Sciatic nerve (tissue), 2 donors: ENCODE measurements around the gene AACS. TPM values are rescaled to one million over a fixed set of nuclear protein-coding genes. Genes with fewer than 3 reads are reported as not detected.
A peak's percentile ranks its signal among the peaks of the same experiment; 100 is the strongest.

ENCODE experiments used
- ATAC-seq: fragments of 200-7000 bp; cut with Tn5 transposase; one replicate; pipeline ENCODE4 v1.9.1; 2020; ENCODE audit warnings: mild to moderate bottlenecking, moderate library complexity
- DNase-seq: peaks from one replicate; pipeline ENCODE4 v3.0.0-alpha.2; 2020; ENCODE audit warnings: low spot score
- intact Hi-C: fragments of 100-400 bp; cut with DNase I; formaldehyde crosslinking; loops from one replicate; pipeline ENCODE4 v1.14.2; 2022
- total RNA-seq: library from RNA; stranded (reverse); fragmentation: NEBNext Ultra II Directional; extraction: Animal tissue kit (Norgen Biotek cat#: 25700); gene quantifications from one replicate; pipeline ENCODE4 v1.2.1, GENCODE V29; 2021
- donor health status: DM: no; HTN: no; CAD: no.
- donor health status: DM: no; HTN: no; CAD: no.

AACS gene
- total RNA-seq, 1 donor from 2014 or later, result 19.6 TPM

DNA sequence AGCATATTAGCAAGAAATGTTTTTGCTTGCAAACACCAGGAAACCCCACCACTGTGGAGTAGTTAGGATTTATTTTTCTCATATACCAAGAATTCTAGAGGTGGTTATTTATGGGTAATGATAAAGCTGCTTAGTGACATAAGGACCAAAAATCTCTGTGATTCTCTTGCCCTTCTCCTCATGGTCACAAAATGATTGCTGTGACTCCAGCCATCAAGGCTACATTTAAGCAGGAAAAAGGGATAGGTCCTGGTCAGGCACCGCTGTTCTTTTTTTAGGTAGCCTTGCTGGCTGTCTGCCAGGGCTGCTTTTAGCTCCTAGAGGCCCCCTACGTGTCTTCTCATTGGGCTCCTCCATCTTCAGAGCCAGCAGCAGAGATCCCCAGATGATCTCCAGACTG is 104.2 kb downstream of the AACS start:
- intact Hi-C loops, result loop anchor here (10.0 kb wide), 1 partner anchor 995 kb away; no protein-coding TSS in a partner anchor
- DNase-seq (no peak), ATAC-seq (no peak)

DNA sequence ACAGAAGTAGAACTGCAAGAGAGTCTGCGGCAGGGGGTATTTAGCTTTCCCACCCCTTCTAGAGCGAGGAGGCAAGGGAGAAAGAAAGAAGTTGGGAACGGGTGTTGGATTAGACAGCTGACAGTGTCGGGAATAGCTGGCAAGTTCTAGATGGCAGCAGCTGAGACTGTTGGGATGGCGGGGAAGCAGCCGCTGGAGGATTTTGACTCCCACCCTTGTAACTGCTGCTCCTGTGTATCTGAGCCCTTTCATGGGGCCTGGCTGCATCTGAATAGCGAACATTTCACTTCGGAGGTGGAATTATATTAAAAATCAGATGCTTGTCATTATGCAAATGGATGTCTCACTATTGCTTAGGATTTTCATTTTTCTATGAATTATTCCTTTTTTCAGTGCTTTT is 104.6 kb downstream of the AACS start:
- DNase-seq, result no peak
- intact Hi-C loops, result loop anchor here (10.0 kb wide), 1 partner anchor 995 kb away; no protein-coding TSS in a partner anchor
- ATAC-seq, result no peak

DNA sequence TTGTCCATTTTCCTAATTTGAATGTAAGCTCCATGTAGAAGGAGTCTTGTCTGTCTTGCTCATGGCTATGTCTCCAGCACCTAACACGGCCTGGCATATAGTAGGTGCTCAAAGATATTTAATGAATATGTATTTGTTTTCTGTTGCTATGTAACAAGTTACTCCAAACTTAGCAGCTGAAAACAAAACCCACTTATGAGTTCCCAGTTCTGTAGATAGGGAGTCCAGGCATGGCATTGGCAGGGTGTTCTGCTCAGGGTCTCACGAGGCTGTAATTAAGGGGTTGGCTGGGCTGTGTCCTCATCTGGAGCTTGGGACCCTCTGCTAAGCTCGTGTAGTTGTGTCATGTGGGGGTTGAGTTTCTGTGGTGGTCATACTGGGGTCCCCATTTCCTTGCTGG is 106.0 kb downstream of the AACS start:
- intact Hi-C loops, result no loop called here
- ATAC-seq (no peak), DNase-seq (no peak)

DNA sequence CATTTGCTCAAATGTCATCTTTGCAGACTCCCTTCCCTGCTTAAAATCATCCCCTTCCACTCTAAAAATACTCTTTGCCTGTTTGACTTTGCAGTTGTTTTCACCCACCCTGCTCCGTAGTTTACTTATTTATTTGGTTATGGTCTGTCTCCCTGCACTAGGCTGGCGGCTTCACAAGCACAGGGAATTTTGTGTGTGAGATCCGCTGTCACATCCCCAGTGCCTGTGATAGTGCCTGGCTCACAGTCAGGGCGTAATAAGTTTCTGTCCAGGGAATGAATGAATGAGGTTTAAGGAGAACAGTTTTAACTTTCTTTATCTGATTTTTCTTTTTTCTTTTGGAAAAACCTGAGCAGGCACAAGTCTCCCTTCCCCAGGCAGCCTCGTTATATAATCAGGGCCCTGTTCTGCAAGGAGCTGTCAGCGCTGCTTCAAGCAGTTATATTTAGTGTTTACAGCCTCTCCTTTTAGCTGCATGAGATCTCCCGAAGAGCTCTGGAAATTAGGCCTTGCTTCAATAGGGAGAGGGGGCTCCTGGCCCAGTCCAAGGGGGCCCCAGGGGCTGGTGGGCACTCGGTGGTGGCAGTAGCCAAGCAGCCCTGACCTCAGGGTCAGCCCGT is 107.1 kb downstream of the AACS start:
- DNase-seq (no peak), ATAC-seq (no peak)
- intact Hi-C loops, result no loop called here

DNA sequence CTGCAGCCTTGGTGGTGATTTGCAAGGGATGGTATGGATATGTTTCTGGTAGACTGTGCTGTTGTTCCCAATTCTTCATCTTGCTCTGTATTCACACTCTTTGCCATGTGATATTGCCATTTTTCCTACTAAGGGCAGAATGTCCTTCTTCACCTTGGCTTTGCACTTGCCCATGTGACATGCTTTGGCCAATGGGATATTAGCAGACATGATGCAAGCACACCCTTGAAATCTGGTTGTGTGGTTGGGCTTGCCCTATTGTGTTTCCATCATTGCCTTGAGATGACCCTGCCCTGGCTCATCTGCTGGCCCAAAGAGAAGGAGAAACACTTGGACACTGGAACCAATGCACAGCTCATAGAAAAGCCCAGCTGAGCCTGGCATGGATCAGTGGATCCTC is 110.3 kb downstream of the AACS start:
- no peak for ATAC-seq

DNA sequence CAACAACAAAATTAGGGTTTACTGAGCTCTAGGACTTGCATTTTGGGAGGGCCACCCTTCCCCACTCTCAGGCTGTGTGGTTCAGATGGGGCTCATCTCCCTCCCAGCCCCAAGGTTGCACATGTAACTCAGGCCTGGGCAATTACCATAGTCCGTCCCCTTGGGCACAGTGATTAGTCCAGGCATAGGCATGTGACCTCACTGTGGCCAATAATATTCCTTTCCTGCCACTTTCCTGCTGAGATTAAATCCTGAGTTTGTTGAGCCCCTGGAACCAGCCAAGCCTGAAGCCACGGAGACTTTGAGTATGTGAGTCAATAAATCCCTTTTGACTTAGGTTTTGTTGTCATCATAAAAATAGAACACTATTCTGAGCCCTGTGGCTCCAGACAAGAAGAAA is 113.0 kb downstream of the AACS start:
- ATAC-seq, result no peak
- DNase-seq, result no peak
- intact Hi-C loops, result no loop called here

More for the DNA sequence above, 110.3 kb downstream of the AACS start:
- DNase-seq, result no peak
- intact Hi-C loops, result no loop called here

DNA sequence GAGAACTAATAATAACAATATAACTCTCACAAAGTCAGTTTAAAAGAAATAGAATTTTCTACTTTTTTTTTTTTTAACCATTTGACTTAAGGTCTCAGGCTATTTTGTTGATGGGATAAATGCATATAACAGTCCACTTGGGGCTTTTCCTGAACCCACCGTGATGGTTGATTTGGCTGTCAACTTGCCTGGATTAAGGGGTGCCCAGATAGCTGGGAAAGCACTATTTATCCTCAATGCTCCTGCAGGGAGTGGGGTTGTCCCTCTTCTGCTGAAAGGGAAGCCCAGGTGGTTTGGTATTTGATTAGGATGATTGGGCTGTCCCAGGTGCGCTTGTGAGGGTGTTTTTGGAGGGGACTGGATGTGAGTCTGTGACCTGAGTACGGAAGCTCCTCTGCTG is 114.9 kb downstream of the AACS start:
- ATAC-seq (no peak), DNase-seq (no peak)
- intact Hi-C loops, result no loop called here

DNA sequence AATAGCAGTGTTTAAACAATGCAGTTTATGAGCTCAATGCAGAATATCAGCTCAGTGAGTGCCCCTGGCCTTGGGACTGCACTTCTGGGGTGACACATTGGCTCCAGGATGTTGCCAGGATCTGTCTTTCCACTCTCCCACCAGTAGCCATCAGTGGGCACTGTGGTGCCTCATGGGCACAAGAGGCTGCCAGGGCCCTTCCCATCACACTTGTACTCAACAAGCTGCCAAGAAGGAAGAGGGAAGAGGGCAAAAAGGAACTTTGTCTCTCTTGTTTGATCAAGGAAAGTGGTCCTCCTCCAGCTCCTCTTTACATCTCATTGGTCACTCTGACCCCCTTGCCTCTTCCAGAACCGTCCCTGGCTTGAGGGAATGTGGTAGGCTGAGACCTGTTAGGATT is 115.9 kb downstream of the AACS start:
- no peak for ATAC-seq
- intact Hi-C loops, result no loop called here
- no peak for DNase-seq

DNA sequence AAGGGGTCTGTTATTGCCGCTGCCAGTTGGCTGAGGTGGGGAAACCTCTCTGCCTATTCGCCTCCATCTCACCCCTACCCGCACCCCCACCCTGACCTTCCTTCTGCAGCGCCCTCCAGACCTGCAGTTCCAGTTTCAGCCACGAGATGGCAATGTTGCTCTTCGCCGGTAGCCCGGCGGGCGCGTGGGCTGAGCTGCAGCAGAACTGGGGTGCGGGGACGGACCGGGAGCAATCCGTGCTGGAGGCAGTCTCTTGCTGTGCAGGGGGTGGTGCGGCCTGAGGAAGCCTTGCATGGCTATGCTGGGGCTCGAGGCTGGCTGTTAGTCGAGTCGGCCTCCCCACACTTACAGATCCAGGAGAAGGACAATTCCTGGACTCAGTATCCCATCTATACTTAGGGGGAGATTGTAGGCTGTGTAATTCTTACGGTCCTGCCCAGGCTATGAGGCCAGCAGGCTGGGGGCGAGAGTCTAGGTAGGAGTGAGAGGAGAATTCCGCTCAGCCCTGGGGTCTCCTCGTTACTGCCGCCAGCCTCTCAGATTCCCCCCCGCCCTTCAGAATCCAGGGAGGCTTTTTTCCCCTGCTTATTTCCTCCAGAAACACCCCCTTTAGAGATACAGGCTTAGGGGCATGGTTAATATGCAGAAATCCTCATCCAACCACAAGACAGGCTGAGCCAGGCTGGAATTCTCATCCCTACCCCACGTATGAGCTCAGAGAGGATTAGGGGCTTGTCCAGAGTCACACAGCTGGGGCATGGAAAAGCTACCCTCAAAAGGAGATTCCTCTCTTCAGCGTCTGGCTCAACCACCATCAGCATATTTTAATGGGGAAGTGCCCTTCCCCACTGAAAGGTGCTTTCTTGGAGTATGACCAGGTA is 118.2 kb downstream of the AACS start:
- DNase-seq (peak; percentile 89), ATAC-seq (peak; percentile 86)
- intact Hi-C loops, result no loop called here

DNA sequence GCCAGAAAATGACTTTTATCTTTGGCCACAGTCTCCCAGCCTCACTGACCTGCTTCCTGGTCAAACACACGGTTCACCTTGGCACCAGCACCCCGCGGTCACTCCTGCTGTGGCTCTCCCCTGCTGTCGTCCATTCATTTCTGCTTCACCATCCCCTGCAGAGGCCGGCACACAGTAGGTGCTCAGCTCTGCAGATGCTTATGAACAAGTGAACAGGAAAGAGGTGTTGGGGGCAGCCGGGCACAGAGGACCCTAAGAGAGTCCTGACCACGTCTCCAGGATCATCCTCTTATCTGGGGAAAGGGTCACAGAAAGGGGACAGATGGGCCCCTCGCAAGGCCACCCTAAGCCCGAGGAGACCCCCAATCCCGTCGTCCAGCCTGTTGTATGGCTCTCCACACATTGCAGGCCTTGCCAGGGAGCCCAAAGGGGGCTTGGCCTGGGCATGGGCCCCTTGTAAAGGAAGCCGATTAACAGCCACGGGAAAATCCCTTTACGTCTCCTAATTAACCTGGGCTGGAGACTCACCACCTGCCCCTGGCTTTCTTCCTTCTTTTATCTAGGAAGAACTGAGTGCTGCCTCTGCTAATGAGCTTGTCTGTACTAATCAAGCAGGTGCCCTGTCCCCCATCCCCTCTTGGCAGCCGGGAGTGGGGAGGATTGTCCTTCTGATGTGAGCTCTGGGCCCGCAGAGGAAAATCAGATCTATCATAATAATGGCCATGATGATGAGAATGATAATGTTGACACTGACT is 119.2 kb downstream of the AACS start:
- intact Hi-C loops, result no loop called here
- DNase-seq (no peak), ATAC-seq (no peak)

DNA sequence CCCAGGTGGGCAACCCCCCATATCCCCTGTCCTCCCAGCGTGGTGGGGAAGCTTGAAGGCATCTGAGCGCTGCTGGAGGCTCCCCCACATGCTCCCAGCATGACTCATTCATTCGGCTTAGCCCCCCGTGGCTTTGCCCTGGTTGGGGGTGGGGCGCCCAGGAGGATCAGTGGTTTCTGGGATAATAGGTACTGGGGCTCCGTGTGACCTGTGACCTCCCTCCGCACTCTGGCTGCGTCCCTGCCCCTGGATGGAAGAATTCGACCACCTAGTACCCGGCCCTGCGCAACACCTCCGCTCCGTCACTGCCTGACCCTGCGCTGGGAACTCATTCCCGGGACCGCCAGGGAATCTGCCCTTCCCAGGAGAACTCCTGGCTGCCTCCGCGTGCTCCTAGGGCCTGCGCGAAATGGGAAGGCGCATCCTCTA is 120.1 kb downstream of the AACS start:
- DNase-seq (no peak), ATAC-seq (no peak)
- intact Hi-C loops, result no loop called here

DNA sequence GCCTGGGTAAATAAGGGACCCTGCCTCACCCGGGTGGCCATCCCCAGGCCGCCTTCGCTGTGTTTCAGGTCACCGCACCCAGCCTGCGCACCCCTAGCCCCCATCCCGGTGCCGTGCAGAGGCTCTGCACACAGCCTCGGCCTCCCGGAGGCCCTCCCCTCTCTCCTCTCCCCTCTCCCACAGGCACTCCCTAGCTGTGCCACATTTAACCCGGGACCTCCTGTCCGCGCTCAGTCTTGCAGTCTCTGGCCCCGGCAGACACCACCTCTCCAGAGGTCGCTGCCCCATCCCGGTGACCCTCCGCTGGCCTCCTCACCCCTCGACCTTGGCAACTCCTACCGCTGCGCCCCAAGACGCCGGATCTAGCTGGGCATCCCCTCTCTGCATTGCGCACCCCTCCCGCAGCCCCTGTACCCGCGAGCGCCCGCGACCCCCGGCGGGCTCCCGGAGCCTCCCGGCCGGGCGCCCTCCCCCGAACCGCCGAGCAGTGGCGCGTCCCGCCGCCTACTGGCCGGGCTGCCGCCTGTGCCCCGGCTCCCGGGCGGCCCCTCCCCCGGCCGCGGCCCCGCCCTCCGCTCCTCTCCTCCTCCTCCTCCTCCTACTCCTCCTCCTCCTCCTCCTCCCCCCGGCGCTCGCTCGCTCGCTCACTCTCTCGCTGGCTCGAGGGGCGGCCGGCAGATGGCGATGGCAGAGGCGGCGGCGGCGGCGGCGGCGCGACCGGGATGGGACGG is 120.7 kb downstream of the AACS start, which contains the start of gene TMEM132B:
TMEM132B (plus strand) TSS at position 647 of the 731 bp plus-strand sequence.
- peak; percentile 80 for DNase-seq
- intact Hi-C loops, result no loop called here
- ATAC-seq, result peak; percentile 72

DNA sequence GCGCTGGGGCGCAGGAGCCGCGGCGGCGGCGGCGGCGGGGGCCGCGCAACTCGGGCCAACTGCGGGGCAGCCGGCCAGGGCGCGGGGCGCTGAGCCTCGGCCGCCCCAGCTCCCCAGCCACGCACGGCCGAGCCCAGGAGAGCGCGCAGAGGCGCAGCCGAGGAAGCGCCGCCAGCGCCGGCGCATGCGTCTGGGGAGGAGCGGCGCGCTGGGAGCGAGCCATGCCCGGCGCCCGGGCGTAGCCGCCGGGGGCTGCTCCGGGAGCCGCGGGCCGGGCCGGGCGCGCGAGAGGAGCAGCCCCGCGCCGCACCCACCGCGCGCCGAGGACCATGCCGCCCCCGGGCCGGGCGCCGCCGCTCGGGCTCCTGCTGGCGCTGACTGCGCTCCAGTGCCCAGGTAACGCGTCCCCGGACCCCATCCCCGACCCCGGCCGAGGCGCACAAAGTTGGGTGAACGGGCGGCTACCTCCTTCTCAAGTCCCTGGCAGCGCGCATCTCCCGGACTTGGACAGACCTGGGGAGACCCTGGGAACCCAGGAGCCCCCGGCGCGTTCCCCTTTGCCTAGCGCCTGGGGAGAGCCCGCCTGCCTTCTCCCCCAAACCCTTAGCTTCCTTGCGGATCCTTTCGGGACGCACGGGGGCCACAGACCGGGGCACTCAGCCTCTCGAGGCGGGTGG is 121.4 kb downstream of the AACS start:
- ATAC-seq (no peak), DNase-seq (no peak)
- intact Hi-C loops, result no loop called here

DNA sequence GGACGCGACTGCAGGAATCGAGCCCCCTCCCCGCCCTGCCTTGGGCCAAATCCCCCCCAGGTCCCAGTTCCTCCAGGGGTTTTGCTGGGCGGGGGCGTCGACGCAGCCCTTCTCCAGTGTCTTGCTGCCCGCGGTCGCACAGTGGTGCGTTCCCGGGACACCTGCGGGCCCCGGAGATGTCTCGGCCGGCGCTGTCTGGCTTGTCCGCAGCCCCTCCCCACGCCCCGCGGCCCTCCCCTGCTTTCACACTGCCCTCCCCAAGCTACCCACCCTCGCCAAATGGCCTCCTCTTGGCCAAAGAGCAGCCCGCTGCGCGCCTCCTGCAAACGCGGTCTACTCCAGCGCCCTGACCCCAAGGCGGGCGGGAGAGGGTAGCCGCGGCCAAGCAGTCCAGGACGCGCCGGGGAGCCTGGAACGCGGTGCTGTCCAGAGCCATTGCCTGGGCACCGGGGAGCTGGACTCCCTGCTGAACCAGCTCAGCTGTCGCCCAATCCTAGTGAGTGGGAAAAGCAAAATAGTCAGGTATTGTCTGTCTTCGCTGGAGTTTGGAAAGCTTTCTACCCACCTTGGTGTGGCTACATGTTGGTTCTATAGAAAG is 122.0 kb downstream of the AACS start:
- DNase-seq (no peak), ATAC-seq (no peak)
- intact Hi-C loops, result no loop called here

DNA sequence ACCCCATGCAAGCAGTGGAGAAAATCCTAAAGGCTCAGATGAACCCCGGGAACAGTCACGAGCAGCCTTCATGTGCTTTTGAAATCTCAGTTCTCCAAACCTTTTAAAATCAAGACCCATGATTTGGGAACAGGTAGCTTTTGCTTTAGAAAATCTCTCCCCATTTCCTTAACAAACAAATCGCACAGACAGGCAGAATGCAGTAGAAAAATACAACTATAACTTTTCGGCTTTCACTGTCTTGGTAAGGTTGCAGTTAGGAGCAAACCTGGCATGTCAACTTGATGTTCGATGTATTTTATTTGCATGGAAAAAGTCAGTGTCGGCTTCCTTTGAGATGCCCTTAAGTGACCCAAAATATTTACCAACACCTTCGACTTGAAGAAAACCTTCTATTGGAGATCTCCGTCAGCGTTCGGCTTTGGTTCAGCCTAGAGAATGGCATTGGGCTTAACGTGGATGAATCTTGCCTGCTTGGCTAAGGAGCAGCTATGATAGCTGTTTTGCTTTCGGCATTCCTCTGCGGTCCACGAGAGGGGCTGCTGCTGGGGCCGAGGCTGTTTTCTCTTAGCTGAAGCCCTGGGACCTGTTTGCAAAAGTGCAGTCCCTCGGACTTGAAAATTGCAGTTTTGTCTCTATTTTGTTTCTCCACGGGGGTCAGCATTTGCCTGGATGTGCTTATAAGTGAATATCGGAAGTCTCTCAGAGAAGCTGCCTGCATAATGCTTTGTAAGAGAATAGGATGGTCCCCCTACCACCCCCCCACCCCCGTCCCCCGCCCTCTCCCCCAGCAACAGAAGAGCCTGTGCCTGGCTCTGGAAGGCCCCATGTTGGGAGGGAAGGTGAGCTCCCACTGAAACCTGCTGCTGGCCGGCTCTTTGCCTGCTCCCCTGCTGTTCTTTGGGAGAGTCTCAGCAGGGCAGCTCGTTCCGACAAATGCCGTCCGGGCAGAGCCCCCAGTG is 122.8 kb downstream of the AACS start:
- ATAC-seq (no peak), DNase-seq (no peak)
- intact Hi-C loops, result no loop called here

DNA sequence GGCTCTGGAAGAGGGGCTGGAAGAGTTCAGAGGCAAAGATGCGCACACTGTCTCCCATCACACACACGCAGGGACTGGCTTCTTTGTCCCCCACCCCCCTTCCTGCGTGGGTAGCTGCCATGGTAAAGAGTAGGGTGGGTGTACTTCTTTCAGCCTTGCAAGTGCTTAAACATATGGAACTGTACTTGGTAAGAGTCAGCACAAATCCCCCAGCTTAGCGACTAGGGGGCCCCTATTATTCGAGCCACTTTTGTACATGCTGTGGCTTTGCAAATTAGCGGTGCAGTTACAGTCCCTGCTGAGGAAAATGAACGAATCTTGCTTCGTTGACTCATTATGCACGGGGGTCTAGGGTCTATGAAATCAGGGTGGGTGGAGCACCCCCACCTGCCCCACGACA is 123.8 kb downstream of the AACS start:
- intact Hi-C loops, result no loop called here
- ATAC-seq (no peak), DNase-seq (no peak)

DNA sequence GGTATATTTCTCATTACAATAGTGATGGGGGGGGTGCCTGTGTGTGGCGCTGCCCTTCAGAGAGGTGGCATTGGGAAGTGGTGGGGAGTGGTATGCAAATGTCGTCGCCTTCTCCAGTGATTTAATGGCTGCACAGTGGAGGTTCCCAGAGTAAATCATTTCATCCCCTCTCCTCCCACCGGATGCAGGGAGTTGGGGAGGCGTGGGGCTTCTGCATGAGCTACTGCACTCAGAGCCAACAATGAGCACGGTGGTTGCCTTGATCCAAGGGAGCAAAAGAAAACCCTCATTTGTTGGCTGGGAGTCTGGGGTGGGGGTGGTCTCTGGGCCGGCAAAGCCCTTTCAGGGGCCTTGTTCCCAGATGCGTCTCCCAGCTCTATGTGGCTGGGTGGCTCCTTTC is 124.3 kb downstream of the AACS start:
- intact Hi-C loops, result no loop called here
- no peak for DNase-seq
- ATAC-seq, result no peak
